HG02763 (cell line): ENCODE results near the gene ERCC6.

Experiments used
- ATAC-seq: cut with Tn5 transposase; IDR thresholded peaks from one replicate; pipeline ENCODE4 v1.9.1; 2021; ENCODE audit warnings: mild to moderate bottlenecking, moderate library complexity; ENCODE audit not compliant: unreplicated experiment

Gene ERCC6

DNA sequence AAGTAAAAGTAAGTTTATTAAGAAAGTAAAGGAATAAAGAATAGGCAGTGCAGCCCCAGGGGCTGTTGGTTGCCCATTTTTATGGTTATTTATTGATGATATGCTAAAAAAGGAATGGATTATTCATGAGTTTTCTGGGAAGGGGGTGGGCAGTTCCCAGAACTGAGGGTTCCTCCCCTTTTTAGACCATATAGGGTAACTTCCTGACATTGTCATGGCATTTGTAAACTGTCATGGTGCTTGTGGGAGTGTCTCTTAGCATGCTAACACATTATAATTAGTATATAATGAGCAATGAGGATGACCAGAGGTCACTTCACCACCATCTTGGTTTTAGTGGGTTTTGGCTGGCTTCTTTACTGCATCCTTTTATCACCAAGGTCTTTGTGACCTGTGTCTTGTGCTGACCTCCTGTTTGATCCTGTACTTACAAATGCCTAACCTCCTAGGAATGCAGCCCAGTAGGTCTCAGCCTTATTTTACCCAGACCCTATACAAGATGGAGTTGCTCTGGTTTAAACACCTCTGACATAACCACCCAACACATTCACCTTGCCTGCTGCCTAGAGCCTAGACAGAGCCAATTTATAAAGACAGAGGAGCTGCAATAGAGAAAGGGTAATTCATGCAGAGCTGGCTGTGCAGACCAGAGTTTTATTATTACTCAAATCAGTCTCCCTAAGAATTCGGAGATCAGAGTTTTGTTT lies 10.9 kb upstream of the ERCC6 start:
- no peak for ATAC-seq

GRCh38 chr10:49543604-49544003 lies 4.7 kb upstream of the ERCC6 start:
- ATAC-seq: no peak

DNA sequence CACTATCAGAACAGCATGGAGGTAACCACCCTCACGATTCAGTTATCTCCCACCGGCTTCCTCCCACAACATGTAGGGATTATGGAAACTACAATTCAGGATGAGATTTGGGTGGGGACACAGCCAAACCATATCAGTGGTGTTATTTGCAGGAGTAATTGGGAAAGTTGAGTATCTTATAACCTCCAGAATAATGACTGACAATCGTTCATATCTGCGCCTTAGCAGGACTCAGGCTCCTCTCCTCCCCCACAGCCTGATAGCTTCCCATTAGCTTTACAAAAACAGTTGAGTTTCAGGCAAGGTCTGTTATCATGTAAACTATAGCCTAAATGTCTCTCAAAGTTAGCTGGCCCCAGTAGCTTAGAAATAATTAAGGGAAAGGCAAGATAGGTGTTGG lies 3.4 kb upstream of the ERCC6 start:
- ATAC-seq: no peak

DNA sequence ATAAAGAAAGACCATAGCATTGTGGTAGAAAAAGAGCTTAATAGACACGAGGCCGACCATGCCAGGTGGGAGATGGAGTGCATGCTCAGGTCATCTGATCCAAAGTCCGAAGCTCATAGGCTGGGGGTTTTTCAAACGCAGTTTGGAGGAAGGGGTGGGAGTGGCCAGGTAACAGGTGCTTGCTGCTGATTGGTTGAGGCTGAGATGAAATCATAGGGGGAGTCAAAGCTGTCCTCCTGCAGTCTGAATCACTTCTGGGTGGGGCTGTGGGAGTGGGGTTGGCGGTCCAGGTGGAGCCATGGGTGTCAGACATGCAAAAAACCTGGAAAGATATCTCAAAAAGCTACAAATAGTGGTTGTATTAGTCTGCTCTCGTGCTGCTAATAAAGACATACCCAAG lies 2.8 kb upstream of the ERCC6 start:
- no peak for ATAC-seq

DNA sequence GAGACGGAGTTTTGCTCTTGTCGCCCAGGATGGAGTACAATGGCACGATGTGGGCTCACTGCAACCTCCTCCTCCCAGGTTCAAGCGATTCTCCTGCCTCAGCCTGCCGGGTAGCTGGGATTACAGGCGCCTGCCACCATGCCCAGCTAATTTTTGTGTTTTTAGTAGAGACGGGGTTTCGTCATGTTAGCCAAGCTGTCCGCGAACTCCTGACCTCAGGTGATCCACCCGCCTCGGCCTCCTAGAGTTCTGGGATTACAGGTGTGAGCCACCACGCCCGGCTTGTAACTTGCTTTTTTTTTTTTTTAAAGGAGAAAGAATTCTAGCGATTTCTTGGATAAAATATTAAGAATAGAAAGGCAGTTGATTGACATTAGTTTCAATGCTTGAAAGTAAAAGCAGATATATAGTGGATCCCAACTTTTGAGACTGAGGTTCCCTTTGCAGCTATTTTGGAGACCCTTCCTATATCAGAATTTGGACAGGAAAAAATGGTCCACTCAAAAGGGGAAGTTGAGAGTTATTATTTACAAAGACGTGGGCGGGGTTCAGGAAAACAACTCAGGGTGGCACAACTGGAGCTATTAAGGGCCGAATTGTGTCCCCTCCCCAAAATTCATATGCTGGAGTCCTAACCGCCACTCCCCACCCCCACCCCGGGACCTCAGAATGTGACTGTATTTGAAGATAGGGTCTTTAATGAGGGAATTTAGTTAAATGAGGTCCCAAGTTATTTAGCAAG lies 1.3 kb upstream of the ERCC6 start:
- no peak for ATAC-seq

DNA sequence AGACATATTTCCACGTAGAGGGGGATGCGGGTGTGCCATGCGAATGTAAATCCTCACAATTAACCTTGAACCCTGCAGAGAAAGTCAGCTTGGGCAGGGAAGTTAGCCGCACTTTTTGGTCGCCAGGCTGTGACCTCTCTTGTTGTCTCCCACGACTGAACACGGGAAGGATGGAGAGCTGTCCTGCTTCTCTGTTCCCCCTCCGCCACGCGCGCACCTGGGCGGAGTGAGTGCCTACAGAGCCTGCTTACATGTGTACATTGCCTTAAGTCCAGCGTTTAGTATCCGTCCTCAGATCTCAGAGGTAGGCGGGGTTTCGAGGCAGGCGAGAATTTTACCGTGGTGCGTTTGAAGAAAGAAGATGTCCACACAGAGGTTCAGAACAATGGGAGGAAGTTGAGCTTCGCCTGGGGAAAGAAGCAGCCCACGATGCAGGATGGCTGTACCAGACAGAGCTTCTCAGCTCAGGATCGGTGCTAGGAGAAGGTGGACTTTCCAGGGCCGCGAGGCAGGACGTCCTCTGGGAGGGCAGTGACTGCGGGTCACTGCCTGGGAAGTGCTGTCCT lies 482 bp upstream of the ERCC6 start:
- ATAC-seq: no peak

- ATAC-seq: peak; percentile 42
These were observed 4.1 kb downstream of the ERCC6 start for GRCh38 chr10:49534670-49535381.

DNA sequence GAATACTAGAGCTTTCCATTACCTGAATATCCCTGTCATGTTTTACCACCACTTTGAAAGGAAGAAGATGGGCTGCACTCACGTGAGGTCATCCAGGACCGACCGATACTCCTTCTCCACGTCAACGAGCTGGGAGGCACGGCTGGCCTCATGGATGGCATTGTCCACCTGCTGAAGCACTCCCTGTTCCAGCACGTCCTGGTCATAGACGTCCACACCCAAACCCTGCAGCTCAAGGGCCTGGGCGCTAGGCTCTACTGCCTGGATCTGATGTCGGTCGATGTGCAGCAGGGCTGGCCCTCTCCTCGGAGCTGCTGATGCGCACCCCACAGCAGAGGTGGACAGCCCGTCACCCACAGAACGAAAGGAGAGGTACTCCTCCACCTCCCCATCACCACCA lies 6.5 kb downstream of the ERCC6 start:
- no peak for ATAC-seq

GRCh38 chr10:49528977-49529506 lies 9.9 kb downstream of the ERCC6 start:
- ATAC-seq: no peak

DNA sequence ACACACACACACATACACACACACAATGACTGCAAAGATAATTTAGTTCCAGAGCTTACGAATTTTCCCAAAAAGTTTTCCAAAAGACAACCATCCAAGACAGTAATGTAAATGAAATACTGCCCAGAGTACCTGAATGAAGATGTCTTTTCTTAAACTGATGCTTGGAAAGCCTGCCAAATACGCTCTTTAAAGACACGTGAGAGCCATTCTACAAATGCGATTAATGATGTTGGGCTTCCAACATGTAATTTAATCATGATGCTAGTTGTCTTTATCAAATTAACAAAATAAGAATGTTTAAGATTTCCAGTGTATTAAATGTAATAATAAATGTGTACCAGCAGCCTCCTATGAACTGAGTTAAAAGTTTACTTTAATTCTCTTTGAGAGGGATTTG lies 11.1 kb downstream of the ERCC6 start:
- ATAC-seq: no peak

GRCh38 chr10:49527061-49527460 lies 11.9 kb downstream of the ERCC6 start:
- ATAC-seq: no peak

DNA sequence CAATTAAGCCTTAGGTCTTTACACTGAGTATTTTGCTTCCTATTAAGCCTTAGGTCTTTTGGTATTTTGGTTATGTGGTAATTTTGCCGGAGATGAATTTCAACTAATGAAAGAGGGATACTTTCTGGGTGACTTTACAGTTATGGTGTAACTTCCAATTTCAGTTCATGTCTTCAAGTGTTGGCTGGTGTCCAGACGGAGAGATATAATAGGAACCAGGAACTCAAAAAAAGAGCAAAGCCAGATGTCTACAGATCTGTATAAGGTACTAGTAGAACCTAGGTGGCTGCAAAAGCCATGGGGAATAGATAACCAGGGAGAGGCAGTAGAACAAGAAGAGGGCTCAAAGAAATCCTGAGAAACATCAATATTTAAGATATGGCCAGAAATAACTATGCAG lies 12.3 kb downstream of the ERCC6 start:
- ATAC-seq: no peak

DNA sequence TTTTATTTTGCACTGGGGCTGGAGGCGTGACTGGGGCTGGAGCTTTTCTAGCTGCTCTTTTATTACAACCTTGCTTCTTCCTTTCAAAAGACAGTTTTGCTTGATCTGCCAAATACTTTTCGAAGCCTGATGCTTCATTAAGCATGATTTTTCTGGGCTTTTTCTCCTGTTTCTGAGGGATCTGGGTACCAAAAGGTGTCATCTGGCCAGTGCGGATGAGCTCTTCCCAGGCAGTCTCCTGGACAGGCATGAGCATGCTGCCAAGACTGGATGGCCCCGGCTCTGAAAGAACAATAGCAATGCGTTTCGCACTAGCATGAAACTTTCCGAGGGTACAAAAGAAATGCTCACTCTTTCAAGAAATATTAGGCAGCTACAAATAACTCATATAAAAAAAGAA lies 14.4 kb downstream of the ERCC6 start:
- ATAC-seq: no peak

DNA sequence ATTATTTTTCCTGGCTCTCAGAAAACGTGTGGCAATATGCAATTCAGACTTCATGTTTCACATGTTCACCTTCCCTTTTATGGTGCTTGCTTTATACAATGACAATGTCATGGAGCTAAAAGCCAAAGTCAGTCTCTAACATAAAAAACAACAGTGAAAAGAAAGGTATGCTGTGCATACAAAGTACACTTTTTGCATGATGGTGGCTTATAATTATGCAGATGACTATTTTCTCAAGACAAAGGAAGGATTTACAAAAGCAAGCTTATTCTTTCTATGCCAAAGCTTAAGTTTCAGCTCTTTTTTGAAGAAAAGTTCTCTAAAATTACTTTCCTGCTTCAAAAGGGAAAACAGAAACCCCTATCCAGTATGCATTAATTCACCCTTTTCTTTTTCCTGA lies 15.6 kb downstream of the ERCC6 start:
- no peak for ATAC-seq

- no peak for ATAC-seq
These were observed 17.9 kb downstream of the ERCC6 start for GRCh38 chr10:49521062-49521461.

DNA sequence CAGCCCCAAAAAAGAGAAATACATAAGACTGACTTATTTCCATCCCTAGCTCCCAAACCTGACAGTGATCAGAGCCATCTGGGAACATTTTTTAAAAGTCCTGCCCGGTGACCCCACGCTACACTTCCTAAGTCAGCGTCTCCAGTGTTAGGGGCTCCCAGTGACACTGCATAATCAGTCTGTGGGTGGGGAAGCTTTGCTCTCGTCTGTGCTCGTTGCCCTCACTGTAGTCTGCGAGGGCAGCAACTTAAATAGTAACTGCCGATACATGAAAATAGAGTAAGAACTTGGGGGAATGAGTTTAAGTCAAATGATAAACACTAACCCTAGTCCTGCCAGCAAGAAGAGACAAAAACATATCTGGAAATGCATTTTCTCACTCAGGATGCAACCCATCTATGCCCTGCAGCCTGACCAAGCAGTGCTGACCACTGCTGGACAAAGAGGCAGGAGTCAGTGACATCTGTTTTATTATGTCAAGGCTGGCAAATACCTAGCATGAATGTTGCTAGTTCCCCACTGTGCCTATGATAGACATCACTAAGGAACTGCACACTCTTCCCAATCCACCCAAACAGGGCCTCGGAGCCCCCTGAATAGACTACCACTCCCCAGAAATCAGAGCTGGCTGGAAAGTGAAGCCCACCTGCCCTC lies 18.7 kb downstream of the ERCC6 start:
- no peak for ATAC-seq

- no peak for ATAC-seq
These were observed 19.2 kb downstream of the ERCC6 start for GRCh38 chr10:49519717-49520116.

DNA sequence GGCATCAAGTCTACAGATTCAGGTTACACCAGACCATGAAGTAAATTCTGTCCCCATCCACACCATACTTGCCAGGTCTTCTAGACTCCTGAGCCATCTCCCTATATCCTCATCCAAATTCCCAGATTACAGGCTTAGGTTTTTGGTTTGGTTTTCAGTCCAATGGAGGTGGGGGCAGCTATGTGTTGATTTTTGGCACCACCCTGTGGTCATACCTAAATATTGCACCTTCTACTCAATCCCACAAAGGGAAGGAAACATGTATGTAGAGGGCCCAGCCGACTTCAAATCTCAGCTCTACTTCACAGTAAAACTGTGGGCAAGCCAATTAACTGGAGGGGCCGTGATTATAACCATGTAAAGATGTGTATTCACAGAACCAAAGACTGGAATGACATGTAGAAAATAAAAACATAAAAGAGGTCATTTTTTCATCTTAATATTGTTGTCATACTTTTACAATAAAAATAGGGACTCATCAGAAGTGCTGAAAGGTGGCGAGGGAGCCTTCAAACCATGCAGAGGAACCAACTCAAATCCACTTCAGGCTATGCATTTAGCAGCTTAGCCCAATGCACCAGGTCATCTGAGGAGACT lies 19.8 kb downstream of the ERCC6 start:
- ATAC-seq: no peak

DNA sequence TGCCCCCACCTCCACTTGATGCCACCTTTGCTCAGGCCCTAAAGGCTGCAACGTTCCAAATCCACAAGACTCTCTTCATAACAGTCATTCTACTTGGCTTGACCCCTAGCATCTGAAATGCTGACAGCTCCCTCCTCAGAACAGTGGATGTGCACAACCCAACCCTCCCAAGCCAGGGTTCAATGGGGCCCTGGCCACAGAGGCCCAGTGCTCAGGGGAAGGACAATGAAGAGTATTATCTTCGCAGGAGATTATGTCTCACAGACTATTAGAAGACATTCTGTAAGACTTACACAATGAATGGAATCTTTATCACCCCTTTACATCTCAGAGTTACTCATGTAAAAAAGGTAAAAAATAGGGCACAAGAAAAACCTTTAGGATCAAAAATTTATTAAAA lies 20.4 kb downstream of the ERCC6 start:
- no peak for ATAC-seq

- no peak for ATAC-seq
These were observed 22.5 kb downstream of the ERCC6 start for GRCh38 chr10:49516216-49516970.
